Measurements from ENCODE around the gene AGMO.

GRCh38 chr7:15593382-15593781, 31.6 kb upstream of the AGMO start:
- TF ChIP-seq CTCF (optimal IDR thresholded peaks at IDR 0.05 in 1 of 3, IDR thresholded peaks at IDR 0.05 in 1 of 3, conservative IDR thresholded peaks at IDR 0.05 in 1 of 3; ENCODE audit: extremely low read depth in 1 of 3, insufficient read depth in 2 of 3, low read length in 3 of 3) = no peak
- no peak for TF ChIP-seq EZH2 (IDR thresholded peaks at IDR 0.05; ENCODE audit: low read length)

All from keratinocyte (primary cell).